Calu3 (cell line): Measurements from ENCODE around the gene DLL1. TPM values are rescaled to one million over a fixed set of nuclear protein-coding genes. Genes with fewer than 3 reads are reported as not detected.
A peak's percentile ranks its signal among the peaks of the same experiment; 100 is the strongest.

ENCODE experiments used
- BruUV-seq: library from RNA; stranded (reverse); fragments of 400-500 nt; replicated peaks from 2 replicates; lab custom pipeline; 2021; lab: Mats Ljungman, UMichigan
- CTCF ChIA-PET: fragments of 300-600 bp; sonication (Branson Sonifier 250); formaldehyde crosslinking; loops from one replicate; lab custom pipeline; 2022; ENCODE audit warnings: antibody characterized with exemption; lab: Charles Lee
- DNase-seq: peaks from one replicate; pipeline ENCODE4 v3.0.0; 2022
- H3K27ac Mint-ChIP-seq: one replicate; pipeline ENCODE4 v1.8.0; 2022; ENCODE audit warnings: mixed read lengths; ENCODE audit not compliant: unreplicated experiment
- H3K27me3 Mint-ChIP-seq: one replicate; pipeline ENCODE4 v1.8.0; 2022; ENCODE audit warnings: mixed read lengths; ENCODE audit not compliant: unreplicated experiment
- H3K36me3 Mint-ChIP-seq: one replicate; pipeline ENCODE4 v1.8.0; 2022; ENCODE audit warnings: mild to moderate bottlenecking, moderate library complexity, mixed read lengths; ENCODE audit not compliant: insufficient read depth, unreplicated experiment
- H3K4me1 Mint-ChIP-seq: one replicate; pipeline ENCODE4 v1.8.0; 2022; ENCODE audit warnings: mild to moderate bottlenecking, low read depth, mixed read lengths; ENCODE audit not compliant: unreplicated experiment
- H3K4me3 Mint-ChIP-seq: one replicate; pipeline ENCODE4 v1.8.0; 2022; ENCODE audit warnings: mild to moderate bottlenecking, low read depth, moderate library complexity, mixed read lengths; ENCODE audit not compliant: unreplicated experiment
- H3K9me3 Mint-ChIP-seq: one replicate; pipeline ENCODE4 v1.8.0; 2022; ENCODE audit warnings: low read depth, mixed read lengths; ENCODE audit not compliant: unreplicated experiment
- intact Hi-C: fragments of 100-400 bp; cut with micrococcal nuclease; formaldehyde crosslinking; loops from one replicate; pipeline ENCODE4 v1.10.0; 2022; ENCODE audit not compliant: unreplicated experiment
- total RNA-seq: library from RNA; stranded (reverse); gene quantifications from 2 replicates; pipeline ENCODE4 v1.2.3, GENCODE V29; 2022
- TF ChIP-seq, protein P1 (sequence below): fragments of 200-600 bp; IDR thresholded peaks from one replicate; pipeline ENCODE4 v1.8.0; 2022; ENCODE audit warnings: antibody characterized with exemption; ENCODE audit not compliant: unreplicated experiment

DLL1 gene
- total RNA-seq, 1 experiment from 2014 or later, result 0.14 TPM

- CTCF ChIA-PET, result no interaction called here
- Mint-ChIP-seq H3K9me3 (no peaks in the 10 kb centered on the region), H3K4me1 (peaks cover 13% of the 10 kb centered on the region), H3K4me3 (no peak overlapping the region), H3K27ac (no peak overlapping the region), H3K36me3 (no peaks in the 10 kb centered on the region), H3K27me3 (peaks cover 46% of the 10 kb centered on the region)
- TF ChIP-seq, protein P1, sequence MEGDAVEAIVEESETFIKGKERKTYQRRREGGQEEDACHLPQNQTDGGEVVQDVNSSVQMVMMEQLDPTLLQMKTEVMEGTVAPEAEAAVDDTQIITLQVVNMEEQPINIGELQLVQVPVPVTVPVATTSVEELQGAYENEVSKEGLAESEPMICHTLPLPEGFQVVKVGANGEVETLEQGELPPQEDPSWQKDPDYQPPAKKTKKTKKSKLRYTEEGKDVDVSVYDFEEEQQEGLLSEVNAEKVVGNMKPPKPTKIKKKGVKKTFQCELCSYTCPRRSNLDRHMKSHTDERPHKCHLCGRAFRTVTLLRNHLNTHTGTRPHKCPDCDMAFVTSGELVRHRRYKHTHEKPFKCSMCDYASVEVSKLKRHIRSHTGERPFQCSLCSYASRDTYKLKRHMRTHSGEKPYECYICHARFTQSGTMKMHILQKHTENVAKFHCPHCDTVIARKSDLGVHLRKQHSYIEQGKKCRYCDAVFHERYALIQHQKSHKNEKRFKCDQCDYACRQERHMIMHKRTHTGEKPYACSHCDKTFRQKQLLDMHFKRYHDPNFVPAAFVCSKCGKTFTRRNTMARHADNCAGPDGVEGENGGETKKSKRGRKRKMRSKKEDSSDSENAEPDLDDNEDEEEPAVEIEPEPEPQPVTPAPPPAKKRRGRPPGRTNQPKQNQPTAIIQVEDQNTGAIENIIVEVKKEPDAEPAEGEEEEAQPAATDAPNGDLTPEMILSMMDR, result no peak
- intact Hi-C loops, result no loop called here
- no TSS peak for BruUV-seq
- DNase-seq, result no peak
Observed at GRCh38 chr6:170283212-170284081, 7.4 kb downstream of the DLL1 start.

DNA sequence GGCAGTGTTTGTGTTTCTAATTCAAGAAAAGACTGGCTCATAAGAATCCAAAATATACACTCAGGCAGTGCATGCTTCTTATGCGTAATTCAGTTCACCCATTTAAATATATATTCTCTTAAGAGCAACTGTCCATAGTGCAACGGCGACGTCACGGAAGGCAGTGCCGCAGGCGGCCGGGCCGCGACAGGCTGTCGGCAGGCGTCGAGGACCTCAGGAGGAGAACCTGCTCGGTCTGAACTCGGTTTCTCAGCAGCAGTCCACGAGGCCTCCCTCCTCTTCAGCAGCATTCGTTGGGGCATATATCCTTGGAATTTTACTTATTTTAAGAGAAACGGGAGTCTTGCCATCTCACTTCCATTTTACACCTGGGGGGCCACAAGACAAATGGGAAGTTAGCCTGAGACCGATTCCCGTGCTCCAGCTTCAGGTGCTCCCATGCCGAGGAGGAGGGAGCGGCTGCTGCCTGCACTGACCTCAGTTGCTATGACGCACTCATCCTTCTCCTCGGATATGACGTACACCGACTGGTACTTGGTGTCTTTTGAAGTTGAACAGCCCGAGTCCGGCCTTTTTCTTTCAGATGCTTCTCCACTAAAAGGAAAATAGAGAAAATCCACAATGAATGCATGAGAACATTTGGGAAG lies 8.2 kb downstream of the DLL1 start:
- H3K27me3 Mint-ChIP-seq, result peaks cover 38% of the 10 kb centered on the region
- no peaks in the 10 kb centered on the region for H3K36me3 Mint-ChIP-seq
- no peak overlapping the region for H3K4me3 Mint-ChIP-seq
- peaks cover 12% of the 10 kb centered on the region for H3K4me1 Mint-ChIP-seq
- no peaks in the 10 kb centered on the region for H3K9me3 Mint-ChIP-seq
- TF ChIP-seq, protein P1, result no peak
- BruUV-seq, result no TSS peak
- DNase-seq, result no peak
- CTCF ChIA-PET, result no interaction called here
- H3K27ac Mint-ChIP-seq, result no peak overlapping the region
- intact Hi-C loops, result no loop called here

DNA sequence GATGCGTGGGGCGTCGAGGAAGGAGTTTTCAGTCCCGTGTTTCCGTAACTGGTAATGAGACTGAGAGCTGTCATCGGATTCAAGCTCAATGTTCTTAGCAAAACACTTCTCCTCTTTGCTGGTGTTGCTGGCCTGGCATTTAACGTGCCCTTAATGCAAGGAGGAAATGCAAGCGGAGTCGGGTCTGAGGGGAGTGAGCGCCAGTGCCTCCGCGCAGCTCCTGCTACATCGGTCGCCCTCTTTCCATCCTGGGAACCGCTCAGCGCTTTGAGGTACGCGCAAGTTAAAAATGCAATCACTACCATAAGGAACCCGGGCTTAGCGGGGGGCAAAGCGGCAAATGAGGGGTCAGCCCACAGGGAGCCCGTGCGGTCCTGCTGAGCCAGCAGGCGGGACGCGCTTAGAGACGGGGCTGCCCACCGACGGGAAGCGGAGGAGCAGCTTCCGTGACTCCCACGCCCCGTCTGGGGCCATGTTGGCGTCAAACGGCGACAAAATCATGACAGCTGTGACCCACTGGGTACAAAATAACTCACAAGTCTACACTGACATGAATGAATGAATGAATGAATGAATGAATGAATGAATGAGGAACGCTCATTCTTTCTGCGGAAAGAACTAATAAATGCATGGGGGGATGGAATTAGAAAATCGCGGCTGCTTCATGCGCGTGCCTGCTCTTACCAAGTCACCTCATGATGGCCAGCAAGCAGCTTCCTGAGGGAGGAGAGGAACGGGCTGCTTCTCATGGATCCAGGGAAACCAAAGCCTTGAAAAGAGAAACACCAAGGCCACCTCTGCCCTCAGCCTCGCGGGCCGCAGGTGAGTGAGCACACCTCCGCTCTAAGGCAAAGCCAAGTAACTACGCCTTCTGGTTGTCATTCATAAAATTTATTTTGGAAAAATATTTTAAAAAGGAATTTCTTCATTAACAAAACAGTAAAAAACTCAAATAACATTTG lies 9.3 kb downstream of the DLL1 start:
- H3K27ac Mint-ChIP-seq, result no peak overlapping the region
- TF ChIP-seq, protein P1, result no peak
- H3K36me3 Mint-ChIP-seq, result no peaks in the 10 kb centered on the region
- peaks cover 12% of the 10 kb centered on the region for H3K4me1 Mint-ChIP-seq
- intact Hi-C loops, result no loop called here
- H3K9me3 Mint-ChIP-seq, result no peaks in the 10 kb centered on the region
- DNase-seq, result no peak
- peaks cover 27% of the 10 kb centered on the region for H3K27me3 Mint-ChIP-seq
- CTCF ChIA-PET, result interaction anchor here (1.6 kb wide), 1 partner anchor 450 kb away, joined by 3 read pairs; no protein-coding TSS in a partner anchor
- H3K4me3 Mint-ChIP-seq, result no peak overlapping the region
- no TSS peak for BruUV-seq

- Mint-ChIP-seq H3K4me3 (peak overlapping the region; percentile 68), H3K9me3 (no peaks in the 10 kb centered on the region), H3K4me1 (peaks cover 12% of the 10 kb centered on the region), H3K27ac (no peak overlapping the region), H3K36me3 (no peaks in the 10 kb centered on the region), H3K27me3 (peaks cover 24% of the 10 kb centered on the region)
- TF ChIP-seq, protein P1, result no peak
- no TSS peak for BruUV-seq
- CTCF ChIA-PET, result interaction anchor here (1.6 kb wide), 1 partner anchor 449 kb away, joined by 3 read pairs; no protein-coding TSS in a partner anchor
- no peak for DNase-seq
- intact Hi-C loops, result no loop called here
Observed at GRCh38 chr6:170280689-170281045, 10.2 kb downstream of the DLL1 start.
